Kidney capillary endothelial cell (primary cell): ENCODE data around the gene SLC1A7.
A peak's percentile ranks its signal among the peaks of the same experiment; 100 is the strongest.

Experiments
- DNase-seq: peaks from one replicate; pipeline ENCODE4 v3.0.0-alpha.2; 2018; ENCODE audit warnings: low spot score

Gene SLC1A7

DNA sequence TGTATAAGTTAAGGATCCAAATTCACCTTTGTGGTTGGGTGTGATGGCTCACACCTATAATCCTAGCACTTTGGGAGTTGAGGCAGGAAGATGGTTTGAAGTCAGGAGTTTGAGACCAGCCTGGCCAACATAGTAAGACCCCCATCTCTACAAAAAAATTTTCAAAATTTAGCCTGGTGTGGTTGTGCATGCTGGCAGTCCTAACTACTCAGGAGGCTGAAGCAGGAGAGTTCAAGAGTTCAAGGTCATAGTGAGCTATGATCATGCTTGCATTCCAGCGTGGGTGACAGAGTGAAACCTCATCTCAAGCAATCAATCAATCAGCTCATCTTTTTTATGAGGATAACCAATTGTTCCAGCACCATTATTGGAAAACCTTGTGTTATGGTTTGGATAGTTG lies 16.5 kb upstream of the SLC1A7 start:
- DNase-seq = no peak

GRCh38 chr1:53156783-53157182 lies 14.3 kb upstream of the SLC1A7 start:
- DNase-seq = no peak

DNA sequence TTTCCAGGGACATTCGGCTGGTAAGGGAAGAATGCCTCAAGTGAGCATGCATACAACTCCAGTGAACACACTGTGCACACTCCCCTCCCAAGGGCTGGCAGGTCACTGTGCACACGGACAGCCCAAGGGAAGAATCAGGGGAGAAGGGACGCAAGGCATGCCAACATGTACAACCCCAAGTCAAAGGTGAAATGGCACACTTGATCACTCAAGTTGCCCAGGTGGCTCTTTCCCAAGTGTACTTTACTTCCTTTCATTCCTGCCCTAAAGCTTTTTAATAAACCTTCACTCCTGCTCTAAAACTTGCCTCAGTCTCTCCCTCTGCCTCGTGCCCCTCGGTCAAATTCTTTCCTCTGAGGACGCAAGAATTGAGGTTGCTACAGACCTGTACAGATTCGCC lies 13.5 kb upstream of the SLC1A7 start:
- DNase-seq = no peak

- no peak for DNase-seq
Observed at GRCh38 chr1:53155534-53155933, 13.1 kb upstream of the SLC1A7 start.

- DNase-seq = no peak
Observed at GRCh38 chr1:53154859-53155438, 12.5 kb upstream of the SLC1A7 start.

- DNase-seq = no peak
Observed at GRCh38 chr1:53153752-53154151, 11.3 kb upstream of the SLC1A7 start.

GRCh38 chr1:53148123-53148522 lies 5.7 kb upstream of the SLC1A7 start:
- no peak for DNase-seq

DNA sequence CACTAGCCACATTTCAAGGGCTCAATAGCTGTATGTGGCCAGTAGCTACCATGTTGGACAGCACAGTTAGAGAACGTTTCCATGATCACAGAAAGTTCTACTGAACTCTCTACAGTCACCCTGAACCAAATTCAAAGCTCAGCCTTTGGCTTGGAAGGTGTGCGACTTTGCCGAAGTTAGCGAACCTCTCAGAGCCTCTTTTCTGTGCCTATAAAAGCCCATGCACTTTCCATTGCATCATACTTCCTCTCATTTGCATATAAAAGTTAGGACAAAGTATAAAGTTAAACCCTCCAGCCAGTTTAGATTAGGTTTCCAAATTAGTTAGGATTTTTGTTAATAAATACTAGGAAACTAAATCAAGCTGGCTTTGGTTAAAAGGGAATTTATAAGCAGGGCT lies 4.7 kb upstream of the SLC1A7 start:
- DNase-seq = no peak

DNA sequence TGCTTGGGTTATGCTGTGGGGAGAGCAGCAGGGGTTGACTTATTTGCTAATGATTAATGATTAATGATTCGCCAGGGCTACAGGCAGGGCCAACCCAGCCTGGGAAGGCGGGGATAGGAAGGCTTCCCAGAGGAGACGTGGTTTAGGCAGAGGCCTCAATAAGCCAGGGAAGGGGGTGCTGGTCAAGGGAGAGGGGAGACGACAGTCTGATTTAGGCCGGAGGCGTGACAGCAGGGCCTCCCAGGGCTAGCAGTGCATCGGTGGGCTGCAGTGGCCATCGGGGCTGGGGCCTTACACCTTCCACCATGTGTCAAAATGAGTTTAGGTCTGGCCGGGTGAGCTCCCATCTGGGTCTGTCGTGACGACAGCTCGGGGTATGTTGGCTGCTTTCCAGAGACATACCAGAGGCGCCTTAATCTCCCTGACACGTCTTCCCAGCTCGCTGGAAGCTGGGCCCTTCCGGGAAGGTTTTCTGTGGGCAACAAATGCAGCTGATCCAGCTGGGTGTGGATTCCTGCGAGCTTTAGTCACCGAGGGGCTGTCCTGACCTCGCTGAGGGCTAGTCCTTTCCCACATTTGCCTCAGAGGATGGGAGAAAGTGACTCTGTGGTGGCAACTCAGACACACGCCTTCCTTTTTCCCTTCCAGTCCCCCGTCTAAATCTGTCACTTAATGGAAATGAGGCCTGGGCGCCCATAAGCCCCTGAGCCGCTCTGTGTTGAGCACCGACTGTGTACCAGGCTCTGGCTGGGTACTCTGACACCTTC lies 3.7 kb upstream of the SLC1A7 start:
- peak; percentile 95 for DNase-seq

DNA sequence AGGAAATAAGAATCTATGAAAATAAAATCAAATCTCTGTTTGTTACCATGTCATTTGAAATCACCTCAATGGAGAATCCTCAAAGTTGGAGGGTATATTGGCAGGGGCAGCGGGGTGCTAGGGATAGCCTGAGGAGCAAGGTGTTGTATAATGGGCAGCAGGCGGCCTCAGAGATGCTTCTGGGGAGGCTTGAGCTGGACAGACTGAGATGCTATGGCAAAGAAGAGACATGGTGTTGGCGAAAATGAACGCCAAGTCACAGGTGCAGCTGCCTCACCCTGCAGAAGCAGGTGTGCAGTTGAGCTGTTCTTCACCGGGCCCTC lies 3.1 kb upstream of the SLC1A7 start:
- no peak for DNase-seq

DNA sequence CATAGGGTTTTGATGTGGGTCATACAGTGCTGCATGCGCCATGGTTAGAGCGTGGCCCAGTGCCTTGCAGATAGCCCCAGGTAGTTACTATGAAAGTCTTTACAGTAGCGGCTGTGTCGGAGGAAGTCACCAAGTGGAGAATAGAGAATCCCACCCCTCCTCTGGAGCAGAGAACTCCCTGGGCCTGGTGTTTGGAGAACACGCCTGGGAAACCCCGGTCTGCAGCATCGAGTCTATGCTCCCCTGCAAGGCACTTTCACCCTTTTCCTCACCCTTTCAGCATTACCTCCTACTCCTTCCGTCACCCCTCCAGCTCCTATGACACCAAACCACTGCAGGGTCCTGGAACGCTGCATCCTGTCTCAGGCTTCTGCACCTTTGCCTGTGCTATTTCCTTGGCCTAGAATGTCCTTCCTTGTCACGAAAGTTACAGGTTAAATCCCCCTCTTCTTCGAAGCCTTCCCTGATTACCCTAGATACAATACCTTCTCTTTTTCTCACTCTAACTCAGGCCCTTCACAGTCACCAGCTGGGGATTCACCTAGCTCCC lies 2.7 kb upstream of the SLC1A7 start:
- DNase-seq = no peak

GRCh38 chr1:53144201-53144600 lies 1.8 kb upstream of the SLC1A7 start:
- no peak for DNase-seq

DNA sequence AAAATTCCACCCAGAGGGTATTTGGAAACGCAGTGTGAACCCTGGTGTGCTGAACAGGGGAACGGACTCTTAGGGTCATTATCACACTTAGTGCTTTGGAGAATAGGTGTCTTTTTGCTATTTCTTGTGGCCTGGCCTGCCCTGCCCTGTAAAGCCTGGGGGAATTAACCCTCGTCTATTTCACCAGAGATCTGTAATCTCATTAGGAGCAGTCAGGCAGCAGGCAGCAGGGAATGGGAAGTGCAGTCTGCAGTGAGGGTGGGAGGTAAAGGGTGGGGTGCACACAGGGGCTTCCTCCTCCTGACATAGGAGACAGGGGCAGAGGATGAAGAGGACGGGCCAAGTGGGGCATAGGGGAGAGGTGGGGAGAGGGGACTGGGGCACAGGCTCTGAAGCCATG lies 1.1 kb upstream of the SLC1A7 start:
- no peak for DNase-seq

DNA sequence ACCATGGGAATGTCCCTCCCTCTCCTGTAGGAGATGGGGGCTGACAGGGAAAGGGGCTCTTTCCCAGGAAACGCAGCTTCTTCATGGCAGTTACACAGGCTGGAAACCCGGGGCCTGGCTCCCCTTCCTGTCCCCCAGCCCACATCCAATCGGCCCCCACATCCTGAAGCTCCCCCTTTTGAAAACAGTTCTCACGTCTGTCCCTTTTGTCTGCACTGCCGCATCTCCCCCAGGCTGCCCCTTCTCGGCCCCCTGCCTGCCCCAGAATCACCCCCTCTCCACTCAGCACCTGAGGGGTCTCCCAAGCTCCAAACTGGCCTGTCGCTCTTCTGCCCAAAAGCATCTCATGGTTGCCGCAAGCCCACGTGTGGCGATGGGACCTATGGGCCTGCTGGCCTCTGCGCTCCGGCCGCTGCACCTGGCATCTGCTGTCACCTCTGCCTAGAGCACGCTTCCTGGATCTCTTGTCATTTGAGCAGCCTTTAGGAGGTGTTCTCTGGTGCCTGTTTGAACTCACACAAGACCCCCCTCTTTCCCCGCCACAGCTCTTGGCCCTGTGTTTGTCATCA lies 867 bp downstream of the SLC1A7 start:
- DNase-seq = no peak

GRCh38 chr1:53140451-53140850 lies 2.0 kb downstream of the SLC1A7 start:
- no peak for DNase-seq

DNA sequence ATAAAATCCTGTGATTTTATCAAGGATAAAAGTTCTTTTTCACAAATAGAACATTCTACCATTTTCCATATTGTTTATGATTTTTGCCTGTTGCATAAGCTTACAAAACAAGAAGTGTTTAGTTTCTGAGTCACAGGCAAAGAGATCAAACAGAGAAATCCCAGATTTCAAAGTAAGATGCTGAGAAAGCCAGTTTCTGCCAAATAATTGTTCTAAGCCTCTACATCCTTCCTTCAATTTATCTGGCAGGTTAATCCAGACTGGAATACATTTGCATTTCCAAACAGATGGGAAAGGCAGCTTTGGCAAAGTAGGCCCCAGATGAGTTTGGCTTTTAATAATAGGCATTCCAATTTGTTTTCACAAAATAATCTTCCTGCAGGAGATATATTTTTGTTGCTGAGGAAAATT lies 2.5 kb downstream of the SLC1A7 start:
- DNase-seq = no peak

- DNase-seq = no peak
Observed at GRCh38 chr1:53138991-53139884, 3.2 kb downstream of the SLC1A7 start.

DNA sequence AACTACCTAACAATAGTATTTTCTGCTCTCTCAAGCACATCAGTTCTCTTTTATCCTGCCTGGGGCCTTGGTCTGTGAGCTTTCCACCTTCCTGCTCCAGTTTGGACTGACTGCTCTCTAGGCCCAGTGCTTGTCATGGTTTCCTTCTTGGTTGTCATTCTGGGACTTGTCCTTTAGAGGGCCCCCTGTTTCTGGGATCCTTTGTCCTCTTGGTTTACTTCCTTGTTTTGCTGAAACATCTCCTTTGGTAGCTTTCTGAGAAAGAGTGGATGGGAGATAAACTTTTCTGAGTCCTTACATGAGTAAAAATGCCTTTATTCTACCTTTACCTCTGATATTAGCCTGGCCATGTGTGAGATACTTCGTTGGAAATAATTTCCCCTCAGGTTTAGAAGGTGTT lies 4.7 kb downstream of the SLC1A7 start:
- DNase-seq = no peak

DNA sequence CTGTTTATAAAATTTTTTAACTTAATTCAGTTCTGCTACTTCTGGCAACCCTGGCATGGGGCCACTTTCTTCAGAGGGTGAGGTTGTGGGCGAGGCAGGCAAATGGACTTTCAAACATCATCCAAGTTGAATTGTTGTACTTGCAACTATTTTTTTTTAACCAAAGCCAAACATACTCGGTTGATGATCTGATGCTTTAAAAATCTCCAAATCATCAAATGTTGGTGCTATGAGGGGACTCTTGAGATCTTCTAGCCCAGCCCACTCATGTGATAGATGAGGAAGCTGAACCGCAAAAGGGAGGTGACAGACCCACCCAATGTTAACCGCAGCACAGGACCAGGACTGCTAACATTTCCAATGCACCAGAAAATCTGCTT lies 6.7 kb downstream of the SLC1A7 start:
- DNase-seq = no peak

DNA sequence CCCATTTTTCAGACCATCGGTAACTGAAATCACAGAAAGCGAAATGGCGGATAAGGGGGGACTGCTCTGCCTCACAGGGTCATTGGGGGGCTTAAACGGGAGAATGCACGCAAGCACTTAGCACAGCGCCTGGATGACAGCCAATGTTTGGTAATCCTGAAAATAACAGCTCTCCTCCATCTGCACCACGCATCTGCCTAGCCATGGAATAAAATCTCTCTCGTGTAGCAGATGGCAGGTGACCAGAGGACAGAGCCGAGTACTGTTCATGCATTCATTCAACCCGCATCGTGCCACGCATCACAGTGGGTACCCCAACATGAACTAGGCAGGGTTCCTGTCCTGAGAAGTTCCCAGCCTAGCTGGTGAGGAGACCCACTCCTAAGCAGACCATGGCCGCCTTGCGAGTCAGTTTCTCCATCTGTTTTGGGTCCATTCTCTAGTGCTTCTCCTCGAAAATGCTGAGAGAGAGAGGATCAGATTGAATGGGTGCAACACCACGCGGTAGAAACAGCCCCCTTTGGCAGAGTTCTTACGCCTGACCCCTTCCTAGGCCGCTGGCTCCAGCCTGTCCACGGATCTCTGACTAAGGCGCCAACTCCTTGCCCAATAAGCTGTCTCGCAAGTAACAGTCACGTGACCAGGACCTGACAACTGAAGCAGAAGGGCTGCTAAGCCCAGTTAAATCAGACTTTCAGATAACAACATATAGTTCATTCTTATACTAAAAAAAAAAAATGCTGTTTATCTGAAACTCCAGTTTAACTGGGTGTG lies 7.3 kb downstream of the SLC1A7 start:
- DNase-seq = no peak

GRCh38 chr1:53134042-53134485 lies 8.4 kb downstream of the SLC1A7 start:
- DNase-seq = no peak
